Non-pigmented ciliary epithelial cell (primary cell): ENCODE results near the gene EMILIN2.
"Not testable (repeated sequence)": the region's sequence is repeated elsewhere in the genome, so short reads cannot be mapped to it uniquely, and the experiment has no call there.

Experiments
- DNase-seq: peaks from one replicate; pipeline ENCODE4 v3.0.0-alpha.2; 2010; ENCODE audit warnings: low read depth

Gene EMILIN2

DNA sequence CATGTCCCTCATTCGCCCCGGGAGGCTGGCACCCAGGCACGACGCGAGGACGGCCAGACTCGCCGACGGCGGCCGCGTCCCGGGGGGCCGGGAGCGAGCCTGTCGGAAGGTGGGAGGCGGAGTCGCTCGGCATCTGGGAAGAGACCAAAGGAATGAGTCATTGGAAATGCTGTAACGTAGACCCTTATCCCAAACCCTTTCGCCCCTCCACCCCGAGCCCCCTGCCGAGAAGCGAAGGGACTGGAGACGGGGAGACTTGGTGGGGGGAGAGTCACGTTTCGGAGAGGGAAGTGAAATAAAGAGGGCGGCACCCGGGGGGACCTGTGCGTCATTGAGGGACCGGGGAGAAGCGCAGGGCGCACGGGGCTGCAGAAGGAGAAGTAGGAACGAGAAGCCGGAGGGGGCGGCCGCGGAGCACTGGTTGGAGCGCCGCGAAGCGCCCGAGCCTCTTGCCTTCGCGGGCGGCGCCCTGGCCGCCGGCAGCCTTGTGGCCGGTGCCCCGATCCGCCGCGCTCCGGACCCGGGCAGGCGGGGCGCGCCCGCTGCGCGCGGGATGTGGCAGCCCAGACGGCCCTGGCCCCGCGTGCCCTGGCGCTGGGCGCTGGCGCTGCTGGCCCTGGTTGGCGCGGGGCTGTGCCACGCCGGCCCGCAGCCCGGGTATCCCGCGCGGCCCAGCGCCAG is at the start of gene EMILIN2:
Gene EMILIN2, plus strand, starts transcription at position 371 of the 681 bp plus-strand sequence. Its CDS starts 183 bp downstream, at position 554.
- DNase-seq = no peak

DNA sequence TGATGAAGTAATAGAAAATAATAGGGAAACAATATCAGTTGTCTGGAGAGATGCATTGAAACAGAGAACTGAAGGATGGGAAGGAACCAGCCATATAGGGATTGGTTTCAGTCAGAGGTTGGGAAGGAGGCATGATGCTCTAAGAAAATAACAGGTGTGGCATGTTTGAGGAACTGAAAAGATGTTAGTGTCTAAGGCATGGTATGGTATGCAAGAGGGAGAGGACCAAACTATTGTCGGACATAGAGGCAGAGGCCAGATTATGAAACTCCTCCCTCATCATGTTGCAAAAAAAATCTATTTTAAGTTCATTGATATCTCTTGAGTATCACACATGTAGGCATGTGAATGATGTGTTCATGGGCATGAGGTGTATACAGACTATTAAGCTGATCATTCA is 48.9 kb upstream of the EMILIN2 start:
- DNase-seq = no peak

DNA sequence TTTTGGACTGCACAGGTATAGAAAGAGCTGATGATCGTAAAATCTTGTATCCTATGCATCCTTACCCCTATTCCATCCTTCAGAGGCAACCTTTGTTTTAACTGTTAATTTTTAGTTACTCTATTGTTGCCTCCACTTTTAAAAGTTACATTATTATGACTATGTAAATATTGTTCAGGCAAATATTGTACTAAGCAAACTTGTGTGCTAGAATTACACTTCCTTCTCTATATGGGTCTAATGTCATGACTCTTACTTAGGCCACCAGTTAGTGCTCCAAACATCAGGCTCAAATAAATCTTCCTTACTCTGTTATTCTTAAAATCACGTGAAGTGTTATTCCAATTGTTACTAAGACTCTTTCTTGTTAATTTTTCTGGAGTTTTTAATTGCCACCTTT is 47.4 kb upstream of the EMILIN2 start:
- DNase-seq = no peak

DNA sequence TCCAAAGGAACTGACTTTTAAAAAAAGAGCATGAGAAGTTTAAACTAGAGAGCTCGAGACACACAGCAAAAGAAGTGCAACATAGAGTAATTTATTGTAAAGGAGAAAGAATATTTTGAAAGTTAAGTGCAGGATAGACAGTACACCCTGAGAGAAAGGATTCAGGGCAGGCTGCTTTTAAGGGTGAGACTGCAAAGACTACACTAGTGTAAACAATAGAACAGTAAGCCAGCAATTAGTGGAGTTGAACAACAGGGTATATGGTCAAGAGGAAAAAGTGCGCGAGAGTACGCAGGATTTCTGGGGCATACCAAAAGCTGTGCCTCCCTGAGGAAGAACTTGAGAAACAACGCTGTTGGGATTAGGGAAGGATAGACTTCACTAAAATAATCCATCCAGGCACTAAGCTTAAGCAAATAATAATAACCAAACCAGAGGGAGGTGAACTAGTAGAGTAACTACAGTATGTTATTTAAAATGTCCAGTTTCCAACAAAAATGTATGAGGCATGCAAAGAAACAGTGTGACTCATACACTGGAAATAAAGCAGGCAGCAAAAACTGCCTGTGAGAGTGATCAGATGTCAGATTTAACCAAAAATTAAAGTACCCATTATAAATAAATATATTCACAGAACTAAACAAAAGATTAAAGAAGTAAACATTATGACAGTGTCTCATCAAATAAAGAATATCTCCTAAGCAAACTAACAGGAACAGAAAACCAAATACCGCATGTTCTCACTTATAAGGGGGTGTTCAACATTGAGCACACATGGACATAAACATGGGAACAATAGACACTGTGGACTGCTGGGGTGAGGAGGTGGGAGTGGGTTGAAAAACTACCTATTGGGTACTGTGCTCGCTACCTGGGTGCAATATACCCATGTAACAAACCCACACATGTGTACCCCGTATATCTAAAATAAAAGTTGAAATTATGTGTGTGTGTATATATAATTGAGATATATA is 40.5 kb upstream of the EMILIN2 start:
- peak; percentile 5 for DNase-seq

DNA sequence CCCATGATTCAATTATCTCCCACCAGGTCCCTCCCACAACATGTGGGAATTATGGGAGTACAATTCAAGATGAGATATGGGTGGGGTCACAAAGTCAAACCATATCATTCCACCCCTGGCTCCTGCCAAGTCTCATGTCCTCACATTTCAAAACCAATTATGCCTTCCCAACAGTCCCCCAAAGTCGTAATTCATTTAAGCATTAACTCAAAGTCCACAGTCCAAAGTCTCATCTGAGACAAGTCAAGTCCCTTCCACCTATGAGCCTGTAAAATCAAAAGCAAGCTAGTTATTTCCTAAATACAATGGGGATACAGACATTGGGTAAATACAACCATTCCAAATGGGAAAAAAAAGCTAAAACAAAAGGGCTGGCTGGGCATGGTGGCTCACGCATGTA is 38.2 kb upstream of the EMILIN2 start:
- not testable (repeated sequence) for DNase-seq

DNA sequence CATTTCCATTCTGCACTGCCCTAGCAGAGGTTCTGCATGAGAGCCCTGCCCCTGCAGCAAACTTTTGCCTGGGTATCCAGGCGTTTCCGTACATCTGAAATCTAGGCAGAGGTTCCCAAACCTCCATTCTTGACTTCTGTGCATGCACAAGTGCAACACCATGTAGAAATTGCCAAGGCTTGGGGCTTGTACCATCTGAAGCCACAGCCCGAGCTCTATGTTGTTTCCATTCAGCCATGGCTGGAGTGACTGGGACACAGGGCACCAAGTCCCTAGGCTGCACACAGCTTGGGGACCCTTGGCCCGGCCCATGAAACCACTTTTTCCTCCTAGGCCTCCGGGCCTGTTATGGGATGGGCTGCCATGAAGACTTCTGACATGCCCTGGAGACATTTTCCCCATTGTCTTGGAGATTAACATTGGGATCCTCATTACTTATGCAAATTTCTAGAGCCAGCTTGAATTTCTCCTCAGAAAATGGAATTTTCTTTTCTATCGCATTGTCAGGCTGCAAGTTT is 37.1 kb upstream of the EMILIN2 start:
- not testable (repeated sequence) for DNase-seq

DNA sequence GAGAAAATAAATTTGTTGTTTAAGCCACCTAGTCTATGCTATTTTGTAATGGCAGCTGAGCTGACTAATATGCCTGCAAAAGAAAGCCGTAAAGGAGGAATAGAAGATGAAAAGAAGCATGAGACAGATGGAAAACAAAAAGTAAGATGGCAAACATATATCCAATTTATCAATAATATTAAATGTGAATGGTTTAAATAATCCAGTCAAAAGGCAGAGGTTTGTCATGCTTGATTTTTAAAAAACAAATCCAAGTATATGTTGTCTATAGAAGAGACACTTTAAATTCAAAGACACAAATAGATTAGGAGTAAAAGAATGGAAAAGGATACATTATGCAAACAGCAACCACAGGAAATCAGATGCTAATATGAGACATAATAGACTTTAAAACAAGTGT is 35.4 kb upstream of the EMILIN2 start:
- DNase-seq = no peak

DNA sequence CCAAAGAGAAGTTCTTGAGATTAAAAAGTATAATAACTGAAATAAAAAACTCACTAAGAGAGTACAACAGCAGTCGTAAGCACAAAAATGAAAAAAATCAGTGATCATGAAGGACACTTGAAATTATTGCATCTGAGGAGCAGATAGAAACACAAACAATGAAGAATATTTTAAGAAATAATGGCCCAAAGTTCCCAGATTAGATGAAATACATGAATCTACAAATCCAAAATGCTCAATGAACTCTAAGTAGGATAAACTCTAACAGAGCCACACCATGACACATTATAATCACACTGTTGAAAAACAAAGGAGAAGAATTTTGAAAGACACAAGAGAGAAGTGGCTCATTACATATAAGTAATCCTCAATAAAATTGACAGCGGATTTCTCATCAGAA is 31.9 kb upstream of the EMILIN2 start:
- DNase-seq = no peak

DNA sequence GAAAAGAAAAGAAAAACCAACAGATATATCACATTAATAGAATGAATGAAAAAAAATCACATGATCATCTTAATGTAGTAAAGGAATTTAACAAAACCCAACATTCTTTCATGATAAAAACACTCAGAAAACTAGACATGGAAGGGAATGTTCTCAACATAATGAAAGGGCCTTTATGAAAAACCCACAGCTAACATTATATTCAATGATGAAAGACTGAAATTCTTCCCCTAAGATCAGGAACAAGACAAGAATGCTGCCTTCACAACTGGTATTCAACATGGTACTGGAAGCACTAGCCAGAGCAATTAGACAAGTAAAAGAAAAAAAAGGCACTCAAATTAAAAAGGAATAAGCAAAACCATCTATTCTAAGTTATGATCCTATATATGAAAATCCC is 28.5 kb upstream of the EMILIN2 start:
- no peak for DNase-seq

DNA sequence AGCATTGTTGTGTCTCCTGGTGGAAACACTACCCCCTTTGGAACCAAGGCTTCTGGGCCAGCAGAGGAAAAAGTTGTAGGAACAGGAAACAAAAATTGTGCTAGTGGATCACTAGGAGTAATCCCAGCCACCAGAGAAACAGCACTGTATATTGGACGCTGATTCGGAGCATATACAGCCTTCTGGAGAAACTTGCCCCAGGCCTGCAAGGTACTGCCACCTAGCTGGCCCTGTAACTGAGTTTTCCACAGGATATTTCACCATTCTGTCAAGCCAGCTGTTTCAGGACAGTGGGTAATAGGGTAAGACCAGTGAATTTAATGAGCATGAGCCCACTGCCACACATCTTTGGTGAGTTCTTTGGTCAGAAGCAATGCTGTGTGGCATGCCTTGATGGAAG is 25.1 kb upstream of the EMILIN2 start:
- DNase-seq = no peak

DNA sequence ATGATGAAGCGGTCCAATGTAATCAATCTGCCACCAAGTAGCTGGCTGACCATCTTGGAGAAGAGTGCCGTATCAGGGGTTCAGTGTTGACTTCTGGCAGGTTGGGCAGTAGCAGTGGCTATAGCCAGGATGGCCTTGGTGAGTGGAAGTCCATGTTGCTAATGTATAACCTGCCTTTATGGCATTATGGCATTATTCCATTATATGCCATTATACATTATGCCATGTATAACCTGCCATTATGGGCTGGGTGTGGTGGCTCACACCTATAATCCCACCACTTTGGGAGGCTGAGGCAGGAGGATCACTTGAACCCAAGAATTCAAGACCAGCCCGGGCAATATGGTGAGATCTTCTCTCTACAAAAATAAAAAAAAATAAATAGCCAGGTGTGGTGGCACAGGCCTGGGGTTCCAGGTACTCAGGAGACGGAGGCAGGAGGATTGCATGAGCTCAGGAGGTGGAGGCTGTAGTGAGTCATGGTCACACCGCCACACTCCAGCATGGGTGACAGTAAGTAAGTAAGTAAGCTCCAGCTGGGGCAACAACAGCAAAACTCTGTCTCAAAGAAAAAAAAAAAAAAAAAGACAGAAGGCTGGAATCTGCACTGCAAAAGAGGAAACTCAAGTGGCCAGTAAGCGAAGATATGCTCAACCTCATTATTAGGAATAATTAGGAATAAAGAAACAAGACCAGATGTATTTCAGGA is 24.4 kb upstream of the EMILIN2 start:
- DNase-seq = no peak

DNA sequence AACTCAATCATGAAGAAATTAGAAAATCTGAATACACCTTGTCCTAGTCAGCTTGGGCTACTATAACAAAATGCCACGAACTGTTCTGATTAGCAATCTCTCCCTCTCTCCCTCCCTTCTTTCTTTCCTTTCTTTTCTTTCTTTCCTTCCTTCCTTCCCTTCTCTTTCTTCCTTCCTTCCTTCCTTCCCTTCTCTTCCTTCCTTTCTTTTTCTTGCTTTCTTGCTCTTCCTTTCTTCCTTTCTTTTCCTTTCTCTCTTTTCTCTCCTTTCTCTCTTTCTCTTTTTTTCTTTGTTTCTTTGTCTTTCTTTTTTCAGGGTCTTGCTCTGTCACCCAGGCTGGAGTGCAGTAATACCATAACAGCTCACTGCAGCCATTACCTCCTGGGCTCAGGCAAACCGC is 23.6 kb upstream of the EMILIN2 start:
- DNase-seq = no peak

DNA sequence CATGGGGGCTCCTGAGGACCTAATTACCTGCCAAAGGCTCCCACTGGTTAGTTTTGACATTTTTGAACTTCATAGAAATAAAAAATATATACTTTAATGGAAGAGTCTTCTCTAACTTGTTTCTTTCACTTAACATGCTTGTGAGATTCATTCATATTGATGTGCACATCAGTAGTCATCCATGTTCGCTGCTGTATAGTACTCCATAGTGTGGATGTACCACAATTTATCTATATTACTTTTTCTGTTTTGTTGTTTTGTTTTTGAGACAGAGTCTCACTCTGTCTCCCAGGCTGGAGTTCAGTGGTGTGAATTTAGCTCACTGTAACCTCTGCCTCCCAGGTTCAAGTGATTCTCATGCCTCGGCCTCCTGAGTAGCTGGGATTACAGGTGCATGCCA is 22.8 kb upstream of the EMILIN2 start:
- DNase-seq = no peak

DNA sequence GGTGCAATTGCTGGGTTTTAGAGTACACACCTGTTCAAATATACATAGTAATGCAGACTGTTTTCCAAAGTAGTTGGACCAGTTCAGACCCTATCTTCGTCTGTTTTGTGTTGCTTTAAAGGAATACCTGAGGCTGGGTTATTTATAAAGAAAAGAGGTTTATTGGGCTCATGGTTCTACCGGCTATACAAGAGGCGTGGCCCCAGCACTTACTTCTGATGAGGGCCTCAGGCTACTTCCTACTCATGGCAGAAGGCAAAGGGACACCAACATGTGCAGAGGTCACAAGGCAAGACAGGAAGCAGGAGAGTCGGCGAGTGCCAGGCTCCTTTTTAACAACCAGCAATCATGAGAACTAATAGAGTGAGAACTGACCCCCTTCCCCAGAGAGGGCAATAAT is 21.9 kb upstream of the EMILIN2 start:
- DNase-seq = no peak

DNA sequence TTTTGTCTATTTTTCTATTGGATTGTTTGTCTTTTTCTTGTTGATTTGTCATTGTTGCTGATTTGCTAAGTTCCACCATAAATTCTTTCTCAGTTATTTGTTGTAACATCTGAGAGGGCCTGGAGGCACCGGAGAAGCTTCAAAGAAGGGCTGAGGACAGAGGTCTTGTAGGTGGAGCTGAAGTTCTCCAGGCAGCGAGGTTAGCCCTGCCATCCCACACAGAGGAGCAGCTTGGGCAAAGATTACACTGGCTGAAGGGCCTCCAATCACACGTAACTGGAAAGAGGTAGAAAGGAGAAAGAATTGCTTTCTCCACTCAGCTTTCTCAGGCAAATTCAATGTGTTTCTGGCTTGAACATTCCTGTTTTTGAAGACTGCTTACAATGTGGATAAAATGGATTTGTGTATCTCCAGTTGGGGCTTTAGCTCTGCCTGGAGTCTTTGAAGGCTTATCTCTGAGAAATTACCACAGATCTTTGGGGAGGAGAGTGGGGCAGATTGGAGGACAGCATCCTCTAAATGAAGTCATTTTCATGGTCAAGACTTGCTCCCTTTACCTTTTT is 21.1 kb upstream of the EMILIN2 start:
- DNase-seq = no peak

DNA sequence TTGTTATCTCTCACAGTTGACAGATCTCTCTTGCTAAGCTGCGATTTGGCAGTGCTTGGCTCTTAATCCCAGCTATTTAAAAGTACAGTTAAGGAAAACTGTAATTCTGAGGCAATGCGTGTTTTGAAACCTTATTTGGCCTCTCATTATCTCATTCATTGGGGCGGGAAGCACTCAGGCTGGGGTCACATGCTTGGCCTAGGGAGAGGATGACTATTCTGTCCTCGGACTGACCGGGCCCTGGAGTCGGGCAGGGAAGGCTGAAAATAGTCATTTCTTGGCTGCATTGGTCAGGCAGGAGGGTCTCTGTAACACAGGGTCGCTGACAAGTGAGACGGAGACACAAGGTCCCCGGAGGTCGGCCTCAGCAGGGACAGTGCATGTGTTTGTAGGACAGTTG is 20.2 kb upstream of the EMILIN2 start:
- DNase-seq = no peak

DNA sequence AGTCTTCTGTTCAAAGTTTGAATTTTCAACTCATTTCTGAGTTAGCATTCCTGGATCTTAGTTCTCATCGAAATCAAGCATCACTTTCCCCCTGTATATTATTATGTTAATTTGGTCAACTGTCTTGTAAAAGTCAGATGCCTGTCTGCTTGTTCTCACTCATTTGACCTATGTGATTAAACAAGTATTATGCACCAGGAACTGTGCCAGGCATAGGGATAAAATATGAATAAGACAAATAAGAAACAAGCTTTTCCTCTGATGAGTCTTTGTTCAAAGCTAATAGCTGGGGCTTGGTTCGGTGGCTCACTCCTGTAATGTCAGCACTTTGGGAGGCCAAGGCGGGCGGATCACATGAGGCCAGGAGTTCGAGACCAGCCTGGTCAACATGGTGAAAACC is 19.7 kb upstream of the EMILIN2 start:
- no peak for DNase-seq

DNA sequence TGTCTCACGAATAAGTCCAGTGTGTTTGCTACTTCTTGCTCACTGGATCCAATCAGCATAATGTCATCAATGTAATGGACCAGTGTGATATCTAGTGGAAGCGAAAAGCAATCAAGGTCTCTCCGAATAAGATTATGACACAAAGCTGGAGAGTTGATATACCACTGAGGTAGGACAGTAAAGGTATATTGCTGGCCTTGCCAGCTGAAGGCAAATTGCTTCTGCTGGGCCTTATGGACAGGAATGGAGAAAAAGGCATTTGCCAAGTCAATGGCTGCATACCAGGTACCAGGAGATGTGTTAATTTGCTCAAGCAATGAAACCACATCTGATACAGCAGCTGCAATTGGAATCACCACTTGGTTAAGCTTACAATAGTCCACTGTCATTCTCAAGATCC is 10.7 kb upstream of the EMILIN2 start:
- not testable (repeated sequence) for DNase-seq

DNA sequence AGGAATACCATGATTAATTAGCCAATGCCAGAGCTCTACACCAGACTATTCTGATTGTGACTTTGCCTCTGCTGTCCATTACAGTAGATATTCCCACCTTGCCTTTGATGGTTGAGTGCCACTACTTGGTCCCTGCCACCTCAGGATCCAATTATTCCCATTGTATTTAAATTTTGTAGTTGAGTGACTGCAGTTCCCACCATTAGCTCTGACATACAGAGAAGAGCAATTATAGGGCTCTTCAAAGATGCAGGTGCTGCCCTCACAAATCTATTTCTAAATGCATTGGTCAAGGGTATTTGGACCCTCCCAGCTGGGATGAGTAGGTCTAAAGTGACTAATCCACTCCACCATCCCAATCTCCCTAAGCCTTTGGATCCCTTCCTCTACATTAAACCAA is 9.5 kb upstream of the EMILIN2 start:
- DNase-seq = not testable (repeated sequence)

DNA sequence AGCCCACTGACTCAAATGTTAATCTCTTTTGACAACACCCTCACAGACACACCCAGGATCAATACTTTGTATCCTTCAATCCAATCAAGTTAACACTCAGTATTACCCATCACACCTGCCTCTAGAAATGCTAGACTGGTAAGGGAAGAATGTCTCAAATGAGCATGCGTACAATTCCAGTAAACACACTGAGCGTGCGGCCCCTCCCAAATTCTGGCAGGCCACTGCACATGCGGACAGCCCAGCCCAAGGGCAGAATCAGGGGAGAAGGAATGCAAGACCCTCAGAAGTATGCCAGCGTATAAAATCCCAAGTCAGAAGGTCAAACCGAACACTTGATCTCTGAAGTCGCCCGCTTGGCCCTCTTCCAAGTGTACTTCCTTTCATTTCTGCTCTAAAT is 7.6 kb upstream of the EMILIN2 start:
- DNase-seq = no peak

DNA sequence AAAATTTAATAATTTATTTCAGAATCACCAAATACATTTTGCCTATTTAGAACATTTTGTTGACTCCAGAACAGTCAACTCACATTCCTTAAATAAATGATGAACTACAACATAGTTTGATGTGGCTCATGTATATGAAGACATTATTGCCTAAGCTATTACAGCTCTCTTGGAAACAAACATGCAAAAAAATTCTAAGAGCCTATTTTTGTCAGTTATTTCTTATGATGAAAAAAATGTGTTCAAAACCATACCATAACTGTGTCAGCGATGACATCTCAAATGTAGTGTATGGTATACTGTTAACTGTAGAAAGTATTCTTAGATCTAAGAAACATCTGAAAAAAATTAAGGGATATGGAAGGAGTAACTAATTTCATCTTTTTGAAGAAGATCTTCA is 6.3 kb upstream of the EMILIN2 start:
- DNase-seq = no peak

DNA sequence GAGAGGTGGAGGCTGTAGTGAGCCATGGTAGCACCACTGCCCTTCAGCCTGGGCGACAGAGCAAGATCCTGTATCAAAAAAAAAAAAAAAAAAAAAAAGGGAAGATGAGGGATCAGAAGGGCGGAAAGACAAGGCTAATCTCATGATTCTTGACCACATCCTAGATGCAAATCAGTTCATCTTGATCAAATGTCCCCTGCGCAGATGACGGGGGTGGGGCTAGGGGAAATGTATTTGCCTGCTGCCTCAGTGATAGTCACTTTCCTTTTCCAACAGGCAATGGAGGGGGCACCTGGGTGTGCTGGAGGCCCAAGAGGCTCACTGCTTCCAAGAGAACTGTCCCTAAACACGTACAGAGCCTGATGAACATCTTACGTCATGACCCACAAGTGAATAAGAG is 3.7 kb upstream of the EMILIN2 start:
- DNase-seq = no peak
